ENCODE measurements around the gene FUCA2.
"Not testable (repeated sequence)": the region's sequence is repeated elsewhere in the genome, so short reads cannot be mapped to it uniquely, and the experiment has no call there.

Gene FUCA2

GRCh38 chr6:143496974-143497373 is 14.5 kb downstream of the FUCA2 start:
- DNase-seq (ENCODE audit: low spot score): no peak

- DNase-seq (ENCODE audit: low spot score): no peak
These were observed 20.7 kb downstream of the FUCA2 start for GRCh38 chr6:143490775-143491174.

GRCh38 chr6:143490244-143490643 is 21.3 kb downstream of the FUCA2 start:
- DNase-seq (ENCODE audit: low spot score): no peak

- no peak for DNase-seq (ENCODE audit: low spot score)
These were observed 24.8 kb downstream of the FUCA2 start for GRCh38 chr6:143486752-143487151.

GRCh38 chr6:143485967-143486366 is 25.6 kb downstream of the FUCA2 start:
- no peak for DNase-seq (ENCODE audit: low spot score)

GRCh38 chr6:143482593-143482992 is 28.9 kb downstream of the FUCA2 start:
- no peak for DNase-seq (ENCODE audit: low spot score)

- no peak for DNase-seq (ENCODE audit: low spot score)
These were observed 32.9 kb downstream of the FUCA2 start for GRCh38 chr6:143478479-143479062.

- no peak for DNase-seq (ENCODE audit: low spot score)
These were observed 35.0 kb downstream of the FUCA2 start for GRCh38 chr6:143476545-143476944.

- DNase-seq (ENCODE audit: low spot score): no peak
These were observed 39.7 kb downstream of the FUCA2 start for GRCh38 chr6:143471822-143472221.

- not testable (repeated sequence) for DNase-seq (ENCODE audit: low spot score)
These were observed 42.7 kb downstream of the FUCA2 start for GRCh38 chr6:143468823-143469222.

- DNase-seq (ENCODE audit: low spot score): no peak
These were observed 43.5 kb downstream of the FUCA2 start for GRCh38 chr6:143468026-143468425.

- no peak for DNase-seq (ENCODE audit: low spot score)
These were observed 46.0 kb downstream of the FUCA2 start for GRCh38 chr6:143465546-143465945.

- no peak for DNase-seq (ENCODE audit: low spot score)
These were observed 53.8 kb downstream of the FUCA2 start for GRCh38 chr6:143457563-143458359.

- no peak for DNase-seq (ENCODE audit: low spot score)
These were observed 60.0 kb downstream of the FUCA2 start for GRCh38 chr6:143451531-143451930.

GRCh38 chr6:143450453-143451371 is 60.8 kb downstream of the FUCA2 start, which contains the start of the genes ADAT2 and PEX3:
ADAT2 (minus strand) TSS chr6:143450695; CDS start chr6:143450658, 37 bp downstream.
PEX3 (plus strand) TSS chr6:143450805; CDS start chr6:143451043, 238 bp downstream.
- DNase-seq (ENCODE audit: low spot score): peak; percentile 96

- peak; percentile 50 for DNase-seq (ENCODE audit: low spot score)
These were observed 61.6 kb downstream of the FUCA2 start for GRCh38 chr6:143449714-143450452.

GRCh38 chr6:143449082-143449713 is 62.3 kb downstream of the FUCA2 start:
- DNase-seq (ENCODE audit: low spot score): no peak

- not testable (repeated sequence) for DNase-seq (ENCODE audit: low spot score)
These were observed 63.7 kb downstream of the FUCA2 start for GRCh38 chr6:143447865-143448264.
